ENCODE results near the gene TPO. TPM values are rescaled to one million over a fixed set of nuclear protein-coding genes. Genes with fewer than 3 reads are reported as not detected.

The TPO gene
- 10 to 100 TPM in 2 of 4 donors, 1 to 10 TPM in 1, under 1 TPM in 1; 0.70 to 46.2 (median 6.8) TPM for total RNA-seq

DNA sequence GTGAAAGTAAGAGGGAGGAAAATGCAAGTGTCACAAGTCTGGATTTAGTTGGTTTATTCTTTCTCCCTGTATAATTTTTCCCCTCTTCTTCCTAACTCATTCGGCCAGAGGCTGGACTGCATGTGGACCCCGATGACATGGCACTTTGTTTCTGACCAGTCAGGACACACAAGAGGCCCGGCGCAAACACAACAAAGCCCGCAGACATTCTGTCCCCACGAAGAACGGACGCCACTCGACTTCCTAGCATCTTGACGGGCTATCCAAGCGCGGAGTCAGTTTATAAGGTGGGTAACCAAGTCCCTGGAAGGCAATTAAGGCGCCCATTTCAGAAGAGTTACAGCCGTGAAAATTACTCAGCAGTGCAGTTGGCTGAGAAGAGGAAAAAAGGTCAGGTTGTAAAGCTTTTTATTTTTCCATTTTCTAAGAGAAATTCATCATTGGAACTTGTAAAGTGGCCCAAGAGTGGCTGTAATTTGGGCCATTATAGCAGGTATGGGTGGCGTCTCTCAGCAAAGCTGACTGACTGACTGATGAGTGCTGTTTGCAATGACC, at the start of gene TPO:
Gene TPO, plus strand, starts transcription at position 308 of the 555 bp plus-strand sequence. CDS start 946 bp downstream, outside the sequence.
- no peaks in the 10 kb centered on the region for H3K36me3 ChIP-seq
- no peaks in the 10 kb centered on the region for H3K4me1 ChIP-seq
- no peaks in the 10 kb centered on the region for H3K9me3 ChIP-seq
- H3K4me3 ChIP-seq = no peak within 1 kb of the TSS
- no peaks in the 10 kb centered on the region for H3K27me3 ChIP-seq
- TF ChIP-seq POLR2A (IDR thresholded peaks at IDR 0.05) (no peak), CTCF (IDR thresholded peaks at IDR 0.05) (no peak)
- no peak for DNase-seq
- no peak within 1 kb of the TSS for H3K27ac ChIP-seq

GRCh38 chr2:1366546-1367134, 46.6 kb upstream of the TPO start:
- no peaks in the 10 kb centered on the region for H3K27me3 ChIP-seq
- H3K4me1 ChIP-seq = no peaks in the 10 kb centered on the region
- H3K4me3 ChIP-seq = no peak overlapping the region
- no peak for DNase-seq
- no peak for TF ChIP-seq POLR2A (IDR thresholded peaks at IDR 0.05)
- no peak for TF ChIP-seq CTCF (IDR thresholded peaks at IDR 0.05)
- H3K27ac ChIP-seq = no peak overlapping the region
- no peaks in the 10 kb centered on the region for H3K36me3 ChIP-seq
- peaks cover 0 to 2% (median 0%) of the 10 kb centered on the region in 4 donors for H3K9me3 ChIP-seq

DNA sequence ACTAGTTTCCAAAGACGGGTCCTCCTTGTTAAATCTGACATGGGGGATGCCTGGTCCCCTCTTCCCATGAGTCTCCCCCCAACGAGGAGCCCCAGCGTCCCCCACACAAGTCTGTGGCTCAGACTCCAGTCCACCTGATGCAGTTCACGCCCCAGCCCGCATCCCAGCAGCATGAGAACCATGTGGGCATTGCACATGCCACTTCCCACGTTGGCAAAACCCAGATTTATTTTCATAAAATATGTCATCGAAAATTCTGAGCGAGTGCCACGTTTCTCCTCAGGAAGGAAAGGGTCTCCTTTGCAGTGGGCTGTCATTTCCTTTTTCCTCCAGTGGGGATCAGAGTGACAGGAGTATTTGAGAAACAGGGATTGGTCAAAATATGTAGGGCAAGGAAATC, 45.7 kb upstream of the TPO start:
- no peaks in the 10 kb centered on the region for H3K9me3 ChIP-seq
- no peak overlapping the region for H3K27ac ChIP-seq
- no peaks in the 10 kb centered on the region for H3K36me3 ChIP-seq
- DNase-seq = no peak
- no peak for TF ChIP-seq POLR2A (IDR thresholded peaks at IDR 0.05)
- no peak for TF ChIP-seq CTCF (IDR thresholded peaks at IDR 0.05)
- no peaks in the 10 kb centered on the region for H3K4me1 ChIP-seq
- H3K4me3 ChIP-seq = no peak overlapping the region
- H3K27me3 ChIP-seq = no peaks in the 10 kb centered on the region

GRCh38 chr2:1369905-1370304, 43.4 kb upstream of the TPO start:
- no peaks in the 10 kb centered on the region for H3K9me3 ChIP-seq
- TF ChIP-seq POLR2A (IDR thresholded peaks at IDR 0.05) (no peak), CTCF (IDR thresholded peaks at IDR 0.05) (no peak)
- H3K36me3 ChIP-seq = no peaks in the 10 kb centered on the region
- no peaks in the 10 kb centered on the region for H3K27me3 ChIP-seq
- no peak for DNase-seq
- H3K27ac ChIP-seq = no peak overlapping the region
- no peak overlapping the region for H3K4me3 ChIP-seq
- no peaks in the 10 kb centered on the region for H3K4me1 ChIP-seq

DNA sequence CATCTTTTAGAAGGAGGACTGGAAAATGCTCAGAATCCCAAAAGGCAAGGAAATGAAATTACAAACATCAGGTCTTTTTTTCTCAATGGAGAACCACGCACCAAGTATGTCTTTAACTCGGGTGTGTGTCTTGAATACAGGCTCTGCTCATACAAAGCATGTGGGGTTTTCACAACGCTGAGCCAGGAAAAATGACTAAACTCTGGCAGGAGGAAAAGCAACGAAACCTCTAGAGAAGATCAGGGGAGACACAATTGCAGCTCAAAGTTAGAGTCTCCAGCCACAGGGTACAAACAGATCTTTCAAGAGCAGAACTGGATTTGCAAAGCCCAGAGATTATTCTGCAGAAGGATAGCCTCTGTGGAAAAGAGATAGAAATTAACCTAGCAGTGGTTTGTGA, 42.8 kb upstream of the TPO start:
- no peak overlapping the region for H3K4me3 ChIP-seq
- H3K27ac ChIP-seq = no peak overlapping the region
- H3K4me1 ChIP-seq = no peaks in the 10 kb centered on the region
- TF ChIP-seq POLR2A (IDR thresholded peaks at IDR 0.05) (no peak), CTCF (IDR thresholded peaks at IDR 0.05) (no peak)
- no peak for DNase-seq
- H3K27me3 ChIP-seq = no peaks in the 10 kb centered on the region
- no peaks in the 10 kb centered on the region for H3K36me3 ChIP-seq
- H3K9me3 ChIP-seq = no peaks in the 10 kb centered on the region

Measured in Peyer's patch (tissue), 4 donors.